NCI-H446 (cell line): ENCODE measurements around the gene HNRNPA3.
"Not testable (repeated sequence)": the region's sequence is repeated elsewhere in the genome, so short reads cannot be mapped to it uniquely, and the experiment has no call there.

ENCODE experiments used
- DNase-seq, 2 experiments: peaks; one replicate each; lab custom pipeline; 2025; lab: John Stamatoyannopoulos, UW

HNRNPA3 gene

DNA sequence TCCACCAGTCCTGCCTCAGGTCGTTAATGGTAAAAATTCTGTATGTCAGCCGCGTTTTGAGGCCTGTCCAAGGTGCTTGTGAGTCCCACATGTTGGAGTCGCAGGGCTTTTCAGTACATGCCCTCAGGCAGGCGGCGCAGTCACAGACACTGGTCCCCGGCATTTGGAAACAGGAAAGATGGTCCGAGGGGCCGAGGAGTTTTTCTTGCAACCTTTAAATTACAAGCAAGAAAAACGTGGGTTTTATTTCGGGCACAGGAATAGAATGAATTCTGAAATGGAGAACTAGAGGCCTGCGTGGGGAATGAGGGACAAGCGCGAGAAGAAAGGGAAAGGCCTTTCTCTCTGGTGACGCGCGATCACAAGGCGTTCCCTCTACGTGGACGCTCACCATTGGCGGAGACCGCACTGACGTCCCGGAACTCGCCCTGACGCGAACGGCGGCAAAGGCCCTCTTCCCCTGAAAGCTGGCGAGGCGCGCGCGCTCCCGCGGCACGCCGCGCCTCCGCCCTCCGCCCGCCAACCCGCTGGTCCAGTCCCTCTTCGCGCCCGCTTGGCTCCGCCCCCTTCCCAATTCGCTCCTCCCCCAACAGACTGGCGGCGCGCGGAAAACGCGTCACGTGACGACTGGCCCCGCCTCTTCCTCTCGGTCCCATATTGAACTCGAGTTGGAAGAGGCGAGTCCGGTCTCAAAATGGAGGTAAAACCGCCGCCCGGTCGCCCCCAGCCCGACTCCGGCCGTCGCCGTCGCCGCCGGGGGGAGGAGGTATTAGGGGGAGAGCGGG is at the start of gene HNRNPA3:
Gene HNRNPA3 (plus strand): TSS at position 689 of the 785 bp plus-strand sequence. CDS start 6 bp downstream, at position 695.
- DNase-seq: peak; percentile 97 to 99

GRCh38 chr2:177164131-177164530 is 48.5 kb upstream of the HNRNPA3 start:
- no peak for DNase-seq

DNA sequence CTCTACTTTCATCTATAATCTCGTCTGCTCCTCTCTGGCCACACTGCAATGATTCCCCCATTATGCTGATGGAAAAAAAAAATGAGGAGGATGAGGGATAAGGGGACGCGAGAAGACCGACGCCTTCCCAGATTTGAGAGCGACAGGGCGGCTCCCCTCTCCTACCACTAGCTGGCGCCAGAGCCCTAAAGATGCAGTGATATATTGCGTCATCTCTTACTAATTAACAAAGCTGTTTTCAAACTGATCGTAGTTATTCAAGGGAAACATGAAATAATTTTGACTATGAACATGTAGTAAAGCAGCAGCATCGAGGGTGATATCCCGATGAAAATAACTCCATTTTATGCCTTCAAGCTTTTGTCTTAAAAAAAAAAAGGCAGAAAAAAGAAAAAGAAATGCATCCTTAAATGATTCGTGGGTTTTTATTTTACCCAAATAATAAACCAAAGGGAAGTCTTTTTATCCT is 48.0 kb upstream of the HNRNPA3 start:
- DNase-seq: peak; percentile 90 to 95

GRCh38 chr2:177165061-177165583 is 47.5 kb upstream of the HNRNPA3 start:
- peak; percentile 42 to 47 for DNase-seq

DNA sequence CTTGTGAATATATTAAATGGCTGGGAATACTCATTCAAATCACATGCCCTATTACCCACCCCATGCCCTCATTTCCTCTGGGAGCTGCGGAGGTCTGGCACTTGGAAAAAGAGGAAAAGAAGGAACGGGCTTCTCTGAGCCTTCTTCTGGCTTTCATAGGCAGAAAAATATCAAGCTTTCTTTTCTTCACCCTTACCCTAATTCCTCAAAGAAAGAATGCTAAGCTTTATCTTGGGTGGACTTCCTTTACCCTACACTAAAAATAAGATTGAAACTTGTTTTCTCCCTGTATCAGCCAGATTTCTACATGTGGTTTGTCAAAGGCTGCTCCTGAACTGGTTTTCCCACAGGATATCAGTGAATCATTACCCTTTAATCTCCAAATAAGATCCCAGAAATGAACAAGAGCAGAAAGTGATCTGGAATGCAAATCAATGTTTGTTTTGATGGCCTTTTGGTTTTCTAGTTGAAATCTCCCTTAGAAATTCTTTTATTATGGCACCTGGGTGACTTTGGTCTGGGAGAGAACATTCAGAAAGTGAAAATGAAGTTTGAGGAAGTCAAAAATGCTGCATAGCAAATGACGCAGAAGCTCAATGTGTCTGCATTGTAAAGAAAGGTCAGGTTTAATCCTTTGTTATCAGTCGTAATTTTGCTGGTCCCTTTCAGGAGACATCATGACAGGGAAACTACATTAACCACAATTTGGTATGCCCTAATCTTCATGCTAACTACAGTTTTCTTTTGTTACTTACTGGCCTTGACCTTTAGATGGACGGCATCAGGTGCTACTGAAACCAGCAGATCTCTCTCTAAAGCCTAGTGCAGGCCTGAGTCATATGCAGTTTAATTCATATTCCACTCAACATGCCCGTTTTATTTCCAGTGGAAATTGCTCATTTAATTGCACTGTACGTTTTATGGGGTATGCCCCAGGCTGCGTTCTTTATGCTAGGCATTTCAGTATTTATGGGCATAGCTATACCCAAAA is 46.6 kb upstream of the HNRNPA3 start:
- DNase-seq: peak; percentile 40 to 42

GRCh38 chr2:177169810-177170514 is 42.6 kb upstream of the HNRNPA3 start:
- DNase-seq: peak; percentile 33 to 57

DNA sequence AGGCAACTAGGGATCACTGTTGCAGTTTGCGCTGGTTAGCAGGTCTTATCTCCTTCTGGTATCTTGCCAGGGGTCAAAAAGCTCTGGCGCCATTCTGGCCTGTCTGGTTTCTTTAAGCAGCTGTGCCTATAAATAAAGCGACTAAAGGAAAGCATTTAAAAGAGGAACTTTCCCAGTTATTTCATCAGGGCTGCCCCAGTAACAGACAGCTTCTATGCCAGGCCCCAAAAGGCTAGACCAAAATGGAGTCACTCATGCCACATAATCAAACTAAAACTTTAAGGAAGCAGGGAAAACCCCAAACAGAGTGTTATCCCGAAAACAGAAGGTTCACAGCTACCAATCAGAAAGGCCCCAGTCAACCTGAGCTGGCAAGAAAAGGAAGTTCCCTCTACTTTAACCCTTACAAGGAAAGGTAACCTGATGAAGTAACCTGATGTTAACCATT is 41.2 kb upstream of the HNRNPA3 start:
- no peak for DNase-seq

DNA sequence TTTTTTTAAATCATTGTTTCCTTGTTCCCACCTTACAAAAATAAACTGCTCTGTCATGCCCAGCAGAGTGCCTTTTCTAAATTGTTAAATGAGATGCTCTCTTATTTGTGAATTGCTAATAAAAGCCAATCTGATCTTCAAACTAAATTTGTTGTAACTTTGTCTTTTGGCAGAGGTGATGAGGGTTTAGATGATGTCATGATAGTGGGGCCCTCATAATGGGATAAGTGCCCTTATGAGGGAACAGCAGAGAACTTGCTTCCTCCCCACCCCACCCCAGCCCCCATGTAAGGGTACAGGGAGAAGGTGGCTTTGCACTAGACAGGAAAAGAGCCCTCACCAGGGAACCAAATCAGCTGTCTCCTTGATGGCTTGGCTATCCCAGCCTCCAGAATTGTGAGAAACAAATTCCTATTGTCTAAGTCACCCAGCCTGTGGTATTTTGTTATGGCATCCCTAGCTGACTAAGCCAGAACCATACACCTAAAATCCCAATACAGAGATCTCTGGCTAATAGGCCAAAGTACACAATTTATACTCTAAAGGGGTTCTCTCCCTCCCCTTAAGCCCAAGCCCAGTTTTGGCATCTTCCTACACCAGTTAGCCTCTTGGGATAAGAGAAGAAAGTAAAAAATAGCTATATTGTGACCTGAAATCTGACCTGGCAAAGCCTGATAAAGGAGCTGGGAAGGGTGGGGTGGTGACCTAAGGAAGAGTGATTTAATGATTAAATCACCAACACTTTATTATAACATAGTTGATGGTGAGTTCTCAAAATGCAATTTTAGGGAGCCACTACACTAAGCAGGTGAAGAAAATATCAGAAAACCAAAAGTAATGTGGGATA is 40.3 kb upstream of the HNRNPA3 start:
- DNase-seq: no peak

DNA sequence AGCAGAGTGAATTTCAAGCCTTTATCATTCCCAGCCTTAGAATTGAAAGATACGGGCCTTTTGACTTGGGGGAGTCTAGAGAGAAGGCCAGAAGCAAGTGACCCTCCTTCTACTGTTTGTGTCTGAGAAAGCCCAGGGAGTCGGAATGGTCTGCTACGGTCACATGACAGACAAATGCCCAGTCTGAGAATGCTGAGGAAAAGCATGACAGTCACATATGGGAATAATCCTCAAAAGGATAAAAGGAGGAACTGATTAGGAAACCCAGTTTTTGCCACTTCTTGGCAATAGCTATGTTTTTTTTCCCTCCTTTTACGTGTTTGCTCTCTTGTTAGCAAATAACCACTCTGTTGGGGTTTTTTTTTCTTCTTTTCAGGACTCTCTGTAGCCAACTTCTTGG is 38.1 kb upstream of the HNRNPA3 start:
- no peak for DNase-seq

DNA sequence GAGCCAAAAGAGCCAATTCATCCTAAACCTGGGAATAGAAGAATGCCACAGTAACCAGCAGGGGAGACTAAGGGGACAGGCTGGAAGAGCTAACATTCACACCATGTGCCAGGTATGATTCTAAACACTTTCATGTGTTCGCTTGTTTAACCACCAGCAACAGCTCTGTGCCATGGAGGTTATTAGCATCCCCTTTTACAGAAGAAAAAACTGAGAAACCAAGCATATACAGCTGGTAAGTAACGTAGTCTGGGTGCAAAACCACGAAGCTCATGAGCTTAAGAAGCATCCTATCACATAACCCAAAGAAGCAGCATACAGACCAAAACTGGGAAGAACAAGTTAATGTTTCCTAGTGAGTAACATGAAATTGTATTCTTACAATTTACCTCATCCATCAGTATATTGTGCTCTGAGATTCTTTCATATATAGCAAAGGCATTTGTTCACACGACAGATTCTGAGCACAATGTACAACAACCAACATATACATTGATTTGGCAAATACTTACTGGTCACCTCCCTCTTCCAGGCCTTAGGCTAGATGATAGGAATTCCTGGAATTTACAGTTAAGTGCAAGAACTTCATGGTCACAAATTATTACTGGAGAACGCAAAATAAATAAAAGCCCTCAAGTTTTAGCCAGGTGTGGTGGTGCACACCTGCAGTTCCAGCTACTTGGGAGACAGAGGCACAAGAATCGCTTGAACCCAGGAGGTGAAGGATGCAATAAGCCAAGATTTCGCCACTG is 36.5 kb upstream of the HNRNPA3 start:
- no peak for DNase-seq

GRCh38 chr2:177178797-177179196 is 33.8 kb upstream of the HNRNPA3 start:
- no peak for DNase-seq

- DNase-seq: no peak
These were observed 33.4 kb upstream of the HNRNPA3 start for GRCh38 chr2:177179227-177179626.

GRCh38 chr2:177179671-177180070 is 32.9 kb upstream of the HNRNPA3 start:
- DNase-seq: not testable (repeated sequence)

DNA sequence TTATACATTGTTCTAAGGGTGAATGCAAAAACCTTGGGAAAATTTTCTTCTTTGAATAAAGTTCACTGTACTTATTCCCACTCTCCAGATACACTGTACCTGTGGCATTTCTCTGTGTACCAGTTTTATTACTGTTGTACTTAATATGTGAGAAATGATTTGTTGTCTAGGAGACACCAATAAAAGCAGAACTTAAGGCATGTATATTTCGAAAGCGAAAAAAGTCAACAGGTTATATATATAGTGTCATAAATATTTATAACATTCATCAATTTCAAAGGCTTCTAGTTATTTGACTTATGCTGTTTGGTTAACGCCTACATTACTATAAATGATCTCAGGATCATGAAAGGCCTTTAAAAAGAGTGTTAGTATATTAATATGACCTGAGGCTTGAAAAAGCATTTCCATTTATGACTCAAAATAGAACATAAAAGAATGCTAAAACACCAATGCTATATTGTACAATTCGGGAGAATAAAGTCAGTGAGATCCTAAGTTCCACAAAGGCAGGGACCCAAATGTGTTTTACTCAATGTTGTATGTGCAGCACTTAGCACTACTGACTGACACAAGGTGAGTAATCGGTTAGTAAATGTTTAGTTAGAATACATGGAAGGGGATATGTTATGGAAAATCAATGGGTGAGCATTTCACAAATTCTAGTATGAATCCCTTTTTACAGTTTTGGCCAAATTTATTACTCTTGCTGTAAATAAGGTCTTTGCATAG is 32.2 kb upstream of the HNRNPA3 start:
- DNase-seq: no peak

DNA sequence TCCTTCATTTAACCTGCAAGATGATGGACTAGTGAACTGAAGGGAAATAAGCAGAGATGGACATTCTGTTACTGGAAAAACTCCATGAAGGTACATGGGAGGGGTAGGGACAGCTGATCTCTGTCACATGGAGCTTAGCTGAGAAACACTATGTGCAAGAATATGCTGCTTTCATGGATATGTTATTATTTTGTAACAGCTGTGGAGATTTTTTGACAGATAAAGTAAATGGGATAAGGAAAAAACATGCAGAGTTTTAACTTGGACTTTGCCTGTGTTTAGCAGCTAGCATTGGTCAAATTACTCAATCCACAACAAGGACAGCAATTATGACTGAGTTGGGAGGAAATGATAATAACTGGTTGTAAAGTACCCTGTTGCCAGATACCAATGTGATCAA is 28.7 kb upstream of the HNRNPA3 start:
- no peak for DNase-seq

- no peak for DNase-seq
These were observed 28.0 kb upstream of the HNRNPA3 start for GRCh38 chr2:177184606-177185005.

DNA sequence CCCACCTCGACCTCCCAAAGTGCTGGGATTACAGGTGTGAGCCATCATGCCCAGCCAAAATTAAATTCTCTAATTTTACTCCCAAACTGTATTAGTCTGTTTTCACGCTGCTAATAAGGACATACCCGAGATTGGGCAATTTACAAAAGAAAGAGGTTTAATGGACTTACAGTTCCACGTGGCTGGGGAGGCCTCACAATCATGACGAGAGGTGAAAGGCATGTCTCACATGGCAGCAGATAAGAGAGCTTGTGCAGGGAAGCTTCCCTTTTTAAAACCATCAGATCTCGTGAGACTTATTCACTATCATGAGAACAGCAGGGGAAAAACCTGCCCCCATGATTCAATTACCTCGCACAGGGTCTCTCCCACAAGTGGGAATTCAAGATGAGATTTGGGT is 26.6 kb upstream of the HNRNPA3 start:
- DNase-seq: not testable (repeated sequence)

DNA sequence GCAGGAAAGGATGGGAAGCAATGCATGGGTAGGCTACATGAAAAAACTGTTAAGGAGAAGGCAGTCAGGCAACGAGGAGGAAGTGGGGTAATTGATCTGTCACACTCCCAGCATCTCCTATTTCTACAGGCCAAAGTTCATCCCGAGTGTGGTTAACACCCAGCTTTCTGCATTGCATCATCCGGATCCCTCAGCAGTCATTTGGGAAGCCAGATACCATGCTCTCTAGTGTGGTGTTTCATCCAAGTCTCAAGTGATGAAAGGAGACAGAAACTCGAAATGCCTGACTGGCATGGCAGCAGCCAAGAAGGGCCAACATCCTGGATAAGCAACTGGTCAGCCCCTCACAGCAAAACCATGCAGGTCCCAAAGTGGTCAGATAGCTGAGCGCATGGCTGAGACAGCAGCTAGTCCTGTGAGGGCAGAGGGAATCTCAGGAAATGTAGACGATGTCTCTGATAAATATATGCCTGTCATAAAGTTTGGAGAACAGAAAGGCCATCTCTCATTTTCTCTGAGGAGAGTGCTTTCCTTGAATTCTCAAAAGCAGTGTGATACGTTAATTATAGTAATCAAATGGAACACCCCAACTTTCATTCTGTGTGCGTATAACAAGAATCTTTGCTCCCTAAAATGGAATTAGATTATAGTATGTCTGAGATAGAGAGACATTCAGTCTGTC is 24.8 kb upstream of the HNRNPA3 start:
- DNase-seq: no peak
